OCI-M1 (cell line): ENCODE results near the gene LINC00632.

ENCODE experiments used
- DNase-seq: peaks from one replicate; lab custom pipeline; 2025; lab: John Stamatoyannopoulos, UW

The LINC00632 gene

GRCh38 chrX:140765043-140765784 lies 55.7 kb downstream of the LINC00632 start:
- DNase-seq = no peak

GRCh38 chrX:140766024-140766611 lies 56.6 kb downstream of the LINC00632 start:
- peak; percentile 57 for DNase-seq

GRCh38 chrX:140767646-140768045 lies 58.1 kb downstream of the LINC00632 start:
- DNase-seq = no peak

GRCh38 chrX:140775211-140775610 lies 65.7 kb downstream of the LINC00632 start:
- no peak for DNase-seq

- DNase-seq = no peak
These were observed 66.8 kb downstream of the LINC00632 start for GRCh38 chrX:140776320-140776719.

- DNase-seq = no peak
These were observed 85.1 kb downstream of the LINC00632 start for GRCh38 chrX:140794642-140795041.

- no peak for DNase-seq
These were observed 89.7 kb downstream of the LINC00632 start for GRCh38 chrX:140799216-140799615.

- no peak for DNase-seq
These were observed 94.7 kb downstream of the LINC00632 start for GRCh38 chrX:140804292-140804691.

GRCh38 chrX:140815868-140816267 lies 106.3 kb downstream of the LINC00632 start:
- DNase-seq = peak; percentile 0

GRCh38 chrX:140817943-140818342 lies 108.4 kb downstream of the LINC00632 start:
- peak; percentile 28 for DNase-seq

GRCh38 chrX:140821280-140821679 lies 111.7 kb downstream of the LINC00632 start:
- no peak for DNase-seq

- DNase-seq = no peak
These were observed 112.6 kb downstream of the LINC00632 start for GRCh38 chrX:140822184-140822583.

GRCh38 chrX:140822861-140823260 lies 113.3 kb downstream of the LINC00632 start:
- DNase-seq = no peak

- DNase-seq = no peak
These were observed 127.3 kb downstream of the LINC00632 start for GRCh38 chrX:140836874-140837273.
